Suprapubic skin (tissue), 4 donors: ENCODE measurements around the gene FRMD4A.

Experiments used
- CTCF ChIP-seq, 2 donors: fragments of 200-600 bp in 1 of 2; fragments of 450-650 bp in 1 of 2; sonication (generic) in 1 of 2; IDR thresholded peaks; one replicate each; pipeline ENCODE4 v1.5.1; 2016 to 2019; ENCODE audit warnings: antibody characterized with exemption in 2 of 2, mild to moderate bottlenecking in 1 of 2, moderate library complexity in 1 of 2
- EP300 ChIP-seq: sonication (generic); formaldehyde crosslinking; IDR thresholded peaks from one replicate; pipeline ENCODE4 v1.6.1; 2017; ENCODE audit warnings: antibody characterized with exemption
- POLR2A ChIP-seq, 2 donors: fragments of 450-650 bp; IDR thresholded peaks; one replicate each; pipeline ENCODE4 v1.6.1; 2017; ENCODE audit warnings: antibody characterized with exemption in 2 of 2, mild to moderate bottlenecking in 2 of 2, moderate library complexity in 2 of 2
- POLR2AphosphoS5 ChIP-seq, 3 donors: sonication (generic); formaldehyde crosslinking; IDR thresholded peaks; one replicate each; pipeline ENCODE4 v1.6.1; 2017; ENCODE audit warnings: antibody characterized with exemption in 3 of 3

- no peak for TF ChIP-seq CTCF (IDR thresholded peaks at IDR 0.05)
- no peak for TF ChIP-seq POLR2A (IDR thresholded peaks at IDR 0.05)
- no peak for TF ChIP-seq EP300
- no peak for TF ChIP-seq POLR2AphosphoS5 (IDR thresholded peaks at IDR 0.05)
Measured at GRCh38 chr10:14036233-14036632, 294.5 kb downstream of the FRMD4A start.
